HT-29 (cell line): ENCODE results near the gene CC2D1B. TPM values are rescaled to one million over a fixed set of nuclear protein-coding genes. Genes with fewer than 3 reads are reported as not detected.

ENCODE experiments used
- DNase-seq: peaks from one replicate; pipeline ENCODE4 v3.0.0-alpha.2; 2015; ENCODE audit warnings: low spot score
- total RNA-seq: library from RNA; depleted of rRNA; stranded (reverse); fragments of >200 nt; shearing (Covaris generic); gene quantifications from 2 replicates; pipeline ENCODE4 v1.2.3, GENCODE V29; 2014

The CC2D1B gene
- total RNA-seq, 1 experiment from 2014 or later = 32.9 TPM

GRCh38 chr1:52359676-52360594 is 6.1 kb downstream of the CC2D1B start:
- no peak for DNase-seq

GRCh38 chr1:52358851-52359497 is 7.0 kb downstream of the CC2D1B start:
- no peak for DNase-seq

DNA sequence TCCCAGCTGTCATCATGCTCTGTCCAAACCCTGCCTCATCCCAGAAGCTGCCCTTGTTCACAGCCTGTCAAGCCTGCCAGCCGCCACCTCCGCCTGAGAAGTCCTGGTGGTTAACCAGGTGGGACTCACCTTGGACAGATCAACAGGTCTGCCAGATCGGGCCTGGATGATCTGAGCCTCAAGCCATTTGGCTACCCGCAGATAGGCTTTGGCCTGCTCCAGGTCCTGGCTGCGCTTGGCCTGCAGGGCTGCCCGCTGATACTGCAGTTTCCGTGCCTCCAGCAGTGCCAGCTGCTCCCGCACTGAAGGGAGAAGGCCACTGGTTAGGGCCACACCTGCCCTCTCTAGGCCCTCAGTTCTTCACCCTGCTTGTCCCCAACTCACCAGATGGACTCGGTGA is 8.6 kb downstream of the CC2D1B start:
- DNase-seq = no peak

DNA sequence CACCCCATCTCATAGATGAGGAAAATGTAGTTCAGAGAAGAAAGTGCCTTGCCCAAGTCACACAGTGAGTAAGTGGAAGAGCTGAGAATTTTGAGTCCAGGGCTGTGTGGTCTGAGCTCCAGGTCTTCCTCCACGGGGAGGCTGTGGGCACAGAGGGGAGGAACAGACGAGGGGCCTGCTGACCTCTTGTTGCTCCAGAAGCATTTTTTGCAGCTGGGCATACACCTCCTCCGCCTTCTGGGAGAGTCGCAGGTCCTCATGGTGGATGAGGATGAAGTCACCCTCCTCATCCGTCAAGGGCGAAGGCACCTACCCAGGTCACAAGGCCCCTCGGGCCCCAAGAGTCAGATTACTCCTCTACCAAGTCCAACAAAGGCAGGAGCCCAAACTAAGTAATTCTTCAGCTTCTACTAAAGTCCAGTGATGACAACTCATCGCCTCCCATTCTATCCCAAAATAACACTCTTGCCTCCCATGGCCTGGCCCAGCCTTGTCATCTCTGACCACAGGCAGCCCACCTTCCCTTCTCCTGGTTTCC is 9.1 kb downstream of the CC2D1B start:
- no peak for DNase-seq

- DNase-seq = no peak
These were observed 10.0 kb downstream of the CC2D1B start for GRCh38 chr1:52355847-52356505.

DNA sequence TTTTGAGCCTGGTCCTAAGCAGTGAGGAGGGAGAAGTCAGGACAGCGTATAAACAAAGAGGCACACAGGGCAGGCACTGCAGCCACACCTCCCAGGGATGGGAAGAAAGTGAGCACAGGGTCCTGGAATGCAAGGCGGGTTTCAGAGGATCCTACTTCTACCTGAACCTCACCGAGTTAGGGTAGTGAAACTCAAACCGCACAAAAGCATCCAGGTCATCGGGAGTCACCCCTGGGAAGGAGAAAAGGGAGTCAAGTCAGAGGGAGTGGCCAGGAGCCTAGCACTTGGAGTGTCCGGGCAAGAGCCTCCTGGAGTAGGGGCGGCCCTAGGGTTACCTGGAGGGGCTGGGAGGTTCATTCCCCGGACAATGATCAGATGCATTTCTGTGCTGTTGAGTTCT is 10.6 kb downstream of the CC2D1B start:
- DNase-seq = no peak

GRCh38 chr1:52352690-52353089 is 13.3 kb downstream of the CC2D1B start:
- no peak for DNase-seq

DNA sequence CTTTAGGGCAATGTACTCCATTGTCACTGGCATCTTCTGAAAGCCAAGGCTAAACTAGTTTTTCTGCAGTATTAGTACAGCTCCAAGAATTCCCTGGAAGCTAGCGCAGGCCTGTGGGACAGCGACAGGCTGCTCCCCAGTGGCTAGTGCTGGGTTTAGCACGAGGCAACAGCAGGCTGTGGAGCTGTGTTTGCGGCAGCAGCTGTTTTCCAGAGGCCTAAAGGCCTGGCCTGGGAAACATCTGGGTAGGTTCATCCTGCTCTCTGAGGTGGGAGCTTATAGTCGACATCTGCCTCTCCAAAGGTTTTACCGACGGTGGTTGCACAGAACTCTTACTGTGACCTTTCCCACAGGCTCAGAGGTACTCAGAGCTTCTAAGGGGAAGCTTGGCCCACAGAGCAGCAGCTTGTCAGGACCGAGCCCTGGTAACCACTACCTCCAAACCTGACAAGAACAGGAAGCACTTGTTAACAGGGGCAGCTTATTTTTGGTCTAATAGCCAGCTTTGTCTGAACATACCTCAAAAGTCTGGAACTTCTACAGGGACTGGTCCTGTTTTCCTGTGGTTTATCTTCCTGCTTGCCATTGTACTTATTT is 17.2 kb downstream of the CC2D1B start:
- peak; percentile 46 for DNase-seq

DNA sequence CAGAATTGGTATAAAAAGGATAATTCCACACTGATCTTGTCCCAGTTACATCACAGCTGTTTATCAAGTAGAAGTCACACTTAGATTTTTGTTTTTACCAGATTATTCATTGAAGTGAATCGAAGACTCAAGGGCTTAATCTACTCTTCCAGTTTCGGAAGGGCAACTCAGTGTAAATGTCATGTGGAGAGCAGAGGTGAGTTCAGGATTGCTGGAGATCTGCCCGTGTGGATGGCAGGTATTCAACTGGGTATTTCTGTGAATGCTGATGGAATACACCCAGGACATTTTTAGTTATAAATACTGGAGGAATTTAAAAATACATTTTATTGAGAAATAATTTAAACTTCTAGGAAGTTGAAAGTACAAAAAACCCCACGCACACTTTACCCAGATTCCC is 19.4 kb downstream of the CC2D1B start:
- DNase-seq = no peak

DNA sequence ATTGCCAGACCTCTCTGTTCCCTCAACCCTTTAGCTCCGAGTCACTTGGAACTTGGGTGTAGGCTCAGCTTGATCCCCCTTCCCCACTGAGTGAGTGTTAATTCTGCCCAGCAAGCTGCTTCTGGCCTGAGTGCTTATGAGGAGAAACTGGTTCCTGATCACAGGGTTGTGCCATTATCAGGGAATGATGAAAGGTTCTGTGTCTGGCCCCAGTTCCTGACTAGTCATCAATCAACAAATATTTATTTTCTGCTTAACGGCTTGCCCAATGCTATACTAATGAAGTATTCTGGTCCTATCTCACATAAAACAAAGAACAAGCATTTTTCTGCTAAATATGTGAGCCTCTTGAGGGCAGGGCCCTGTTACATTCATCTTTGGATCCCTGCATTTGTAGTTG is 20.8 kb downstream of the CC2D1B start:
- no peak for DNase-seq

DNA sequence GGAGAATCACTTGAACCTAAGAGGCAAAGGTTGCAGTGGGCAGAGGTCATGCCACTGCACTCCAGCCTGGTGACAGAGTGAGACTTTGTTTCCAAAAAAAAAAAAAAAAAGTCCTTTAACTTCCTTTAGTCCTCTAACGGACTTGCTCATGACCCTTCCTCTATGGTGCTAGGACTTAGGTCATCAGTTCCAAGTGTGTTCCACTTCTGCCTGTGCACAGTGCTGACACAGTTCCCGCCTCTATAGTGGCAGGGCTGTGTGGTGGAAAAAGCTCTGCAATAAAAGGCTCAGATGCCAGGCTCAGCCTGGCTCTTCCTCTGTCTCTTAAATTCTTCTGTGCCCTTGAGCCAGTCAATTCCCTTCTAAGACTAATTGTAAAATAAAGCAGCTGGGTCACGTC is 22.0 kb downstream of the CC2D1B start:
- DNase-seq = no peak

- no peak for DNase-seq
These were observed 24.2 kb downstream of the CC2D1B start for GRCh38 chr1:52341655-52342260.

DNA sequence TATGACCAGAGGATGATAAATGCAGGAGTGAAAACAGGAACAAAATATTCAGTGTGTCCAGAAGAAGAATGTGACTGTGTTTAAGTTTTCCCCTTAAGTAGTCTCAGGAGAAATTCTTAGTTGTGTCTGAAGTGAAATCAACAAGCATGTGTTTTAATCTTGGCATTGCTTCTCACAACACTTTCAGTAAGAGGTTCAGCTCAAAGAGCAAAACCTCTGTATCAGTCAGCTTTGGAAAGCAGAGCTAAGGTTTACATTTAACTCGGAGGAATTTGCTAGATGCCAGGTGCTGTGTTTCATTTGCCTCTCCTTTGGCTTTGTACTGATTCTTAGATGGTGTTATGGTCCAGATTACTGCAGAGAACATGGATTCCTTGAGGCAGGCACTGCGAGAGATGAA is 28.6 kb downstream of the CC2D1B start:
- DNase-seq = no peak

- no peak for DNase-seq
These were observed 31.0 kb downstream of the CC2D1B start for GRCh38 chr1:52334906-52335528.

DNA sequence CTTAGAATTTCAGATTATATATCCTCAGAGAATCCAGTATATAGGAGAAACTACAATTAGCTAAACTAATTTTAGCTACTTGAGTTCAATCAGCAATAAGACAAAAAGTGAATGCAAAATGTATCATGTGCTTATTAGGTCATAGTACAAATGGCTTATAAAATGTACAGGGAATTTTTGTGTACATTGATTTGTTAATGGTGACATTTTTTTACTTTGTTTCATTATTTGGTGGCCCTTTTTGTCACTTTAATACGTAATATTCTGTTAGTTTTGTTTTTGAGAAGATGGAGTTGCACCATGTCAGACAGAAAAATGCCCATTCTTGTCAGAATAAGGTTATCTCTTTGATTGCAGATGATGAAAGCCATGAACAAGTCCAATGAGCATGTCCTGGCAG is 33.6 kb downstream of the CC2D1B start:
- no peak for DNase-seq

- DNase-seq = no peak
These were observed 37.4 kb downstream of the CC2D1B start for GRCh38 chr1:52328615-52329014.

GRCh38 chr1:52325786-52326185 is 40.2 kb downstream of the CC2D1B start:
- no peak for DNase-seq

GRCh38 chr1:52323731-52324130 is 42.3 kb downstream of the CC2D1B start:
- no peak for DNase-seq

GRCh38 chr1:52321061-52321460 is 44.9 kb downstream of the CC2D1B start:
- no peak for DNase-seq

- no peak for DNase-seq
These were observed 59.6 kb downstream of the CC2D1B start for GRCh38 chr1:52306227-52307006.
